HG03097 (cell line): ENCODE data around the gene PDK4.

Experiments
- ATAC-seq: cut with Tn5 transposase; IDR thresholded peaks from one replicate; pipeline ENCODE4 v1.9.1; 2021; ENCODE audit not compliant: unreplicated experiment, low FRiP score

PDK4 gene

GRCh38 chr7:95596198-95597063 lies at the start of gene PDK4:
TSS of gene PDK4 (minus strand) at chr7:95596516. CDS start at chr7:95596293, 223 bp downstream.
- ATAC-seq, result no peak

DNA sequence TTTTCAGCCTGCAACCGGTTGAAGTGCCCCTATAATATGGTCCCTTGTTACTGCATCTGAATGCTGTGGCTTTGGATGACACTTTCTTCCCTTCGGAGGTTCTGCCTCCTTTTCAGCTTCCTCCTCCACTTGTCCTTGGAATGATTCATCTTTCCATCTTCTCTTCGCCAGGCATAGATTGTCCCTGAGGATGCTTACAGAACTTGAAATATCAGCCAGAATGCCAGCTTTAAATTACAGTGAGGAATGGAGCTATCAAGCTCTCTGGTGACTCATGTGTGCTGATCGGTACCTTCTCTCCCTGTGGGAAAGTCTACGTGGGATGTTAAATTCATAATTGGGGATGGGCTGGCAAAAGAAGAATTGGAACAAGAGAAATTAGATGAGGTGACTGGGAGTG lies 45.9 kb upstream of the PDK4 start:
- no peak for ATAC-seq

DNA sequence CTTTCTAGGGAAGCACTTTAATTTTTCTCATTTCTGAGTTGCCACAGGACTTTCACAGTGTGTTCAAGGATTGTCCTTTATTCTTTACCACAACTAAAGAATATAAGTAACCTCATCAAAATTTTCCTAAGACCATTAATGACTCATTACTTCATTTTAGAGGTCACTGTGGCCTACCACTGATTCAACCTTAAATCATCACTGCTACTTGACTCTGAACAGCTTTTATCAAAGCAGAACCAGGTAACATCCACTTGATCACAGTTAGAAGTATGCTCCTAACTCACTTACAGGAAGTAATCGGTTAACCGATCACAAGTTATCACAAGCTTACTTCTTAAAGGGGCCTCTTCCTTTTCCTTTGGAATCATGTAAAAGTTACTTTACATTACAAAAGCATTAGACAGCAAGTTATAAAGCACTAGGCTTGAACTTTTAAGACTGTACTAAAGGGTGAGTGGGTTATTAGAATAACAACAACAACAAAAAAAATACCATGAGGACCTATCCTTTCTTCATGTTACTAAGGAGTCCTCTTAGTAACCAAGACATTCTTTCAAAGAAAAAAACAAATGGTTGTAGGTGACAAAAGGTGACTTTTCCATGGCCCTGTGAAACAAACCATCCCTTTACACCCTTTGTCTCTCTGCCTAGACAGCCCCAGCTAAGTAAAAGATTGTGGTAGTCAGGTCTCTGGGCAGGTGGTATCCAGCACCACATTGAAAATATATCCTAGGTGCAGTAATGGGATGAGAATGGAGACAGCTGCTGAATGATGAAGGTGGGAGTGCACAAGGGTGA lies 40.0 kb upstream of the PDK4 start:
- ATAC-seq, result no peak

DNA sequence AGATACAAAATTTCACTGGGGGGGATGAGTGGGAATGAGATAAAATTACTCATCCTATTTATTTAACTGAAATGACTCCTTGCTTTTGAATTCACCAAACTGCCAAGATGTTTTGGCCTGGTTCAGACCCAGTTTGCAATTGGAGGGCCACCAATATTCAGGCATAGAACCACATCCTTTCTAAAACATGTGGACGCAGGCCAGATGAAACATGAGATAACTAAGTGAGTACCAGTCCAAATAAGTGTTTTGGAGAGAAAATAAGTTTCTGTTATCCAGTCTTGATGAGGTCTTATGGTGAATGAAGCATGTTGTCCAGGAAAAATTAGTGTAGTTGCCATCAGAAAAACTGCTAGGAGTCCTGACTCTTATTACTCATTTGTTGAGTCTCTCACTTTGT lies 36.3 kb upstream of the PDK4 start:
- ATAC-seq, result no peak

DNA sequence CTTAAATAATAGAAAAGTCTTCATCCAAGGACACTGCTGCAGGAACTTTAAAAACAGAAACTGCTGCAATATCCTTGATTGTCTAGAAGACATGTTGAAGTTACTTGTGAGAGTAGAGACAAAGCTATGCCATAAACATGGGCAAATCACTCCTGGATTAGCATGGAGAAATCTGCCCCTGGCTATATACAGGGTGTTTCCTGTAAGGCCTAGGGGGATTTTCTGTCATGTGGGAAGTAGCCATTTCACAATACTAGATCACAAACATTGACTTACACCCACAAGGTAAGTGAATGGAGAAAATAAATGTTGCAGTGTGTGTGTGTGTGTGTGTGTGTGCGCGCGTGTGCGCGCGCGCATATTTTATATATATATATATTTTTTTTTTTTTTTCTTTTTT lies 35.2 kb upstream of the PDK4 start:
- no peak for ATAC-seq

GRCh38 chr7:95630702-95631458 lies 34.6 kb upstream of the PDK4 start:
- no peak for ATAC-seq

GRCh38 chr7:95628831-95629439 lies 32.6 kb upstream of the PDK4 start:
- ATAC-seq, result no peak

DNA sequence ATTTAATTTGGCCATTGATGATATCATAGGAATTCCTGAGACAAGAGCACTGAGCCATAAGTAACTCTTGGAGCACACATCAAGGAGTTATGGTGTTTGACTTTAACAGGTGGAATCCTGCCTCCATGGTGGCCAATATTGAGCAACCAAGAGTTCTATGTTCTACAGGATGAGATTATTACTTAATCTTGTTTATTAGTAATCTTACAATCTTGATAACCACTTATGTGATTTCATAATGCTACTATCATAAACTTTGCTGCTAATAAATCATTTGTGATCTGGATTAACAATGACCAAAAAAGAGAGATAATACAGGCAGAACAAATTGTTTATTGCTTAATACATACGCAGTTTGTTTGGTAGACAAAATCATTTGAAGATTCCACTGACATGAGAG lies 27.5 kb upstream of the PDK4 start:
- ATAC-seq, result no peak

GRCh38 chr7:95622859-95623258 lies 26.5 kb upstream of the PDK4 start:
- ATAC-seq, result no peak

GRCh38 chr7:95622001-95622549 lies 25.8 kb upstream of the PDK4 start:
- no peak for ATAC-seq

GRCh38 chr7:95621404-95621803 lies 25.1 kb upstream of the PDK4 start:
- no peak for ATAC-seq

- ATAC-seq, result no peak
Measured at GRCh38 chr7:95620631-95621030, 24.3 kb upstream of the PDK4 start.

DNA sequence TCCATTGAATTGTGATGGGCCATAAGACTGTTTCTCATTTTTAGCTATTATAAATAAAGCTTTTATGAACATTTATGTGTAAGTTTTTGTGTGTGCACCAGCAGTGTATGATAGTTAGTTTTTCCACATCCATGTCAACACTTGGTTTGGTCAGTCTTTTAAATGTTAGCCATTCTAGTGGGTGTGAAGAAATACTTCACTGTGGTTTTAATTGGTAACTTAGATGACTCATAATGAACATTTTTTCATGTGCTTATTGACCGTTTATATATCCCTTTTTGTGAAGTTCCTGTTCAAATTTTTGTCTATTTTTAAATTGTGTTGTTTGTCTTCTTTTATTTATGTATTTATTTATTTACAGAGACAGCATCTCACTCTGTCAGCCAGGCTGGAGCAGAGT lies 23.6 kb upstream of the PDK4 start:
- no peak for ATAC-seq

DNA sequence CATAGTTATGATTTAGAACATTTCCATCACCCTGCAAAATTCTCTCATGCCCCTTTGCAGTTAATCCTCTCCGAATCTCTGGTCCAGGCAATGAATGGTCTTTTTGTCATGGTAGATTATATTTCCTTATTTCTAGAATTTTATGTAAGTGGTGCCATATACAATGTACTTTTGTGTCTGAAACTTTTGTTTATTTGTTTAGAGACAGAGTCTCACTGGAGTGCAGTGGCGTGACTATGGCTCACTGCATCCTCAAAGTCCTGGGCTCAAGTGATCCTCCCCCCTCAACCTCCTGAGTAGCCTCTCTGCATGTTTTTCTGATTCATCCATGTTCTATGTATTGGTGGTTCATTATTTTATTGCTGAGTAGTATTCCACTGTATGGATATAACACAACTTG lies 23.2 kb upstream of the PDK4 start:
- ATAC-seq, result no peak

DNA sequence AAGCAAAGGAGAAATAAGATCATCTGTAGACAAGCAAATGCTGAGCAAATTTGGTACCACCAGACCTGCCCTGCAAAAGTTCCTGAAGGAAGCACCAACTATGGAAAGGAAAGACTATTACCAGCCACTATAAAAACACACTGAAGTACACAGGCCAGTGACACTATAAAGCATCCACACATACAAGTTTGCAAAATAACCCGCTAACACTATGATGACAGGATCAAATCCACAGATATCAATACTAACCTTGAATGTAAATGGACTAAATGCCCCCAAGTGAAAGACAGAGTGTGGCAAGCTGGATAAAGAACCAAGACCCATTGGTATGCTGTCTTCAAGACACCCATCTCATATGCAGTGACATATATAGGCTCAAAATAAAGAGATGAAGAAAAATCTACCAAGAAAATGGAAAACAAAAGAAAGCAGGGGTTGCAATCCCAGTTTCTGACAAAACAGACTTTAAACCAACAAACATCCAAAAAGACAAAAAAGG lies 18.2 kb upstream of the PDK4 start:
- ATAC-seq, result no peak

DNA sequence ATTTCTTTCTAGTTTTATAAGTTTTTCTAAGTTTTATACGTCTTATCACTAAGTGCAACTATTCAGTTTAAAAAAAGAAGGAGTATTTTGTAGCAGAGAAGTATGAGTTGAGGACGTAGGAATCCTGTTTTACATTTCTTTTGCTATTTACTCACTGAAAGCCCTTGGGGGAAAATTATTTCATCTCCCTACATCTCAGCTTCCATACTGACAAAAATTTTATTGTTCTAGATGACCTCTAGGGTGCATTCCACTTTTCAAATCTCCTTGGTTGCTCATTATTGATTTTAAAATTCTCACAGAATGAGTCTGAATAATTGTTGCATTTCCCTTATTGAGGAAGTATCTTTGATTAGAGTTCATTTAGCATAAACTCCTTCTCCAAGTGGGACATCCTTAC lies 14.9 kb upstream of the PDK4 start:
- no peak for ATAC-seq

DNA sequence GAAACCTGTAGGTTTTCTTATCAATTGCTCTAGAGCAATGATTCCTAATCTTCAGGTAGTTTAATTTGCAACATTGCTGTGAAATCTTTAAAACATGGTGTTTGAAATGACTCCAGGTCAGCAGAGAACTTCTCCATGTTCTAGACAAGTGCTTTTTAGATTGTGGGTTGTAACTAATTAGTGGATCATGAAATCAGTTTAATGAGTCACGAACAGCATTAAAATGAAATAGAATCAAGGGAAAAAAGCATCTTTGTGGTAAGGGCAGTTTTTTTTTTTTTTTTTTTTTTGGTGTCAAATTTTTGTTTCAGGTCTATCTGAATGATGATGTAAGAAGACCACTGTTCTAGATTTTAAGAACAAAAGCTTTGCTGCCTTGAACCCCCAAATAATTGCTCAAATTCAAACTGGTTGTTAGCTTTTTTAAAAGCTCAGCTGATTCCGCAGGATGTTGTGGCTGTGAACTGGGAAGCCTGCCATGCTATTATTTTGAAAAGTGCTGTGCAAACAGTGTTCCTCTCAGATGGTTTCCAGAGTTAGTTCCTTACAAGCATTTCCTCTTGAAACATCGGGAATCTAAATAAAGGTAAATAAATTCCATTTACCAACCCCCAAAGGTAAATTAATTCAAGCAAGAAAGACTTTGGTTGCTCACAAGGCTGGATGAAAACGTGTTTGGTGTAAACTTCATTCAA lies 13.1 kb upstream of the PDK4 start:
- no peak for ATAC-seq

DNA sequence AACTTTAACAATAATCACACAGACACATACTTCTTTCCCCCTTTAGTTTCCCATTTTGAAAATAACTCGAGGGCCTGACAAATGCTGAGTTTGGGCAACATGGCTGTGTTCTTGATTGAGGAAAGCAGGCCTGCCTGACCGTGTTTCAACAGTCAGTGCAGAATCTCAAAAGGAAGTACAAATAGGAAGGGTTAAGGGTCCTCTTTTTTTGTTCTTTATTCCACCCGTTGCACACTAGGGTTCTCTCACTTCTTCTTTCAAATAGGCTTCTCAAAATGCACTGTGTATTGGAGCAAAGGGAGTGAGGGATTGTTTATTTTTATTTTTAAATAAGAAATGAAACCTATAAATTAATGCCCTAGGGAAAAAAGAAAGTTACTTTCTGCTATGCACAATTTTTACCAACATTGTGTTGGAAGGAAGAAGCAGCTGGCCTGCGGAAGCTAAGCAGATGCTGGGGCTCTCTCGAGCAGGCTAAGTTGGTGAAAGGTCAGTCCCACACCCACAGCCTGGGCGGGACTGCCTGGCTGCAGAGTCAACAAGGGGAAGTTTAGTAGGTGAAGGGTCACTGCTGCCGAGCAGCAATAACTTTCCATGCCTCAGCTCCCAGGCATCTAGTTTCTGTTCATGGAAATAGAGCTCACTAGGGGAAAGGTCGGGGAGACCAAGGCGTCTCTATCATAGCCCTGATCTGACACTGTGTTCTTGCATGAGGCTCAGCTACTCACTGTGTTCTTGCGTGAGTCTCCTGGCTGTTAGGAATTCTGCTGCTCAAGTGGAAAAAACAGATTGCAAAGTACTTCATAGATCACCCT lies 12.2 kb upstream of the PDK4 start:
- ATAC-seq, result peak; percentile 97

DNA sequence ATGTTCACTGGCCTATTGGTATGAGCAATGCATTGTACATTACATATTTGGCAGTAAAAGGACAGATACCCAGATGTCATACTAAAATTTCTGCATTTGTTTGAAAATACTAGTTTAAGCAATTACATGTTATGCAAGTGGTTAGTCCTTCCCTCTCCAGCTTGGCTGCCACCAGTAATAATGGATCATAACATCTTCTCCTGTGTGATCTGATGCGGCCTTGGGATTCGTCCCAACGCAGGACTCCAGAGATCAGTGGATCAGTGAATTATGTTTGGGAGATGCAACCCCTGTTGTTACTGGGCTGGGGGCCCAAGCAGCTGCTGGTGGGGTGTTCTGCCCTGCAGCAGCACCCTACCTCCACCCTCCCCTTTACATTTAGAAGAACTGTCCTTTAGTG lies 11.2 kb upstream of the PDK4 start:
- no peak for ATAC-seq
